ENCODE data around the gene STIM2.
A peak's percentile ranks its signal among the peaks of the same experiment; 100 is the strongest.

STIM2 gene

GRCh38 chr4:26992657-26993361 lies 132.2 kb downstream of the STIM2 start:
- no peak overlapping the region for H3K27ac Mint-ChIP-seq
- no peak overlapping the region for H3K4me3 Mint-ChIP-seq

GRCh38 chr4:26993539-26993938 lies 132.9 kb downstream of the STIM2 start:
- Mint-ChIP-seq H3K9me3 (peaks cover 2% of the 10 kb centered on the region), H3K36me3 (ENCODE audit: low read depth) (peaks cover 5% of the 10 kb centered on the region), H3K27ac (no peak overlapping the region), H3K4me3 (no peak overlapping the region), H3K4me1 (peaks cover 5% of the 10 kb centered on the region), H3K27me3 (ENCODE audit: low read depth) (no peaks in the 10 kb centered on the region)
- TF ChIP-seq CTCF (IDR thresholded peaks at IDR 0.05; ENCODE audit: unreplicated experiment in 3 of 3) = no peak

More at GRCh38 chr4:26992657-26993361, 132.2 kb downstream of the STIM2 start:
- Mint-ChIP-seq H3K36me3 (ENCODE audit: low read depth) (peaks cover 8% of the 10 kb centered on the region), H3K27me3 (ENCODE audit: low read depth) (no peaks in the 10 kb centered on the region), H3K4me1 (peaks cover 11% of the 10 kb centered on the region), H3K9me3 (peaks cover 2% of the 10 kb centered on the region)
- TF ChIP-seq CTCF (IDR thresholded peaks at IDR 0.05; ENCODE audit: unreplicated experiment in 3 of 3) = no peak

GRCh38 chr4:26993967-26994366 lies 133.3 kb downstream of the STIM2 start:
- H3K27ac Mint-ChIP-seq = no peak overlapping the region
- no peak overlapping the region for H3K4me3 Mint-ChIP-seq
- TF ChIP-seq CTCF (IDR thresholded peaks at IDR 0.05; ENCODE audit: unreplicated experiment in 3 of 3) = no peak
- peaks cover 2% of the 10 kb centered on the region for H3K9me3 Mint-ChIP-seq
- H3K27me3 Mint-ChIP-seq (ENCODE audit: low read depth) = no peaks in the 10 kb centered on the region
- peaks cover 5% of the 10 kb centered on the region for H3K36me3 Mint-ChIP-seq (ENCODE audit: low read depth)
- H3K4me1 Mint-ChIP-seq = peaks cover 5% of the 10 kb centered on the region

- TF ChIP-seq CTCF (IDR thresholded peaks at IDR 0.05; ENCODE audit: unreplicated experiment in 3 of 3) = no peak
- no peak overlapping the region for H3K4me3 Mint-ChIP-seq
- H3K36me3 Mint-ChIP-seq (ENCODE audit: low read depth) = no peaks in the 10 kb centered on the region
- H3K4me1 Mint-ChIP-seq = peaks cover 18% of the 10 kb centered on the region
- no peaks in the 10 kb centered on the region for H3K9me3 Mint-ChIP-seq
- no peak overlapping the region for H3K27ac Mint-ChIP-seq
- no peaks in the 10 kb centered on the region for H3K27me3 Mint-ChIP-seq (ENCODE audit: low read depth)
Measured at GRCh38 chr4:26995316-26995715, 134.7 kb downstream of the STIM2 start.

GRCh38 chr4:26996745-26997144 lies 136.1 kb downstream of the STIM2 start:
- H3K27me3 Mint-ChIP-seq (ENCODE audit: low read depth) = no peaks in the 10 kb centered on the region
- H3K36me3 Mint-ChIP-seq (ENCODE audit: low read depth) = no peaks in the 10 kb centered on the region
- H3K4me1 Mint-ChIP-seq = peaks cover 25% of the 10 kb centered on the region
- H3K9me3 Mint-ChIP-seq = no peaks in the 10 kb centered on the region
- no peak overlapping the region for H3K4me3 Mint-ChIP-seq
- no peak overlapping the region for H3K27ac Mint-ChIP-seq
- no peak for TF ChIP-seq CTCF (IDR thresholded peaks at IDR 0.05; ENCODE audit: unreplicated experiment in 3 of 3)

- no peak for TF ChIP-seq CTCF (IDR thresholded peaks at IDR 0.05; ENCODE audit: unreplicated experiment in 3 of 3)
- H3K36me3 Mint-ChIP-seq (ENCODE audit: low read depth) = peaks cover 4% of the 10 kb centered on the region
- H3K27me3 Mint-ChIP-seq (ENCODE audit: low read depth) = no peaks in the 10 kb centered on the region
- no peaks in the 10 kb centered on the region for H3K9me3 Mint-ChIP-seq
- peak overlapping the region in 2 of 3 experiments; percentile 49 to 61 for H3K27ac Mint-ChIP-seq
- H3K4me3 Mint-ChIP-seq = no peak overlapping the region
- peaks cover 40% of the 10 kb centered on the region for H3K4me1 Mint-ChIP-seq
Measured at GRCh38 chr4:26999689-27000088, 139.0 kb downstream of the STIM2 start.
